Osteoblast (primary cell): Measurements from ENCODE around the gene SKAP1. TPM values are rescaled to one million over a fixed set of nuclear protein-coding genes. Genes with fewer than 3 reads are reported as not detected.

Experiments used
- DNase-seq: peaks from one replicate; pipeline ENCODE4 v3.0.0; 2011; ENCODE audit warnings: low spot score, mixed read lengths; ENCODE audit not compliant: insufficient read length; ENCODE audit errors: missing footprints
- H2AFZ ChIP-seq: 2 replicates; pipeline ENCODE4 v1.6.0; 2011; ENCODE audit warnings: mild to moderate bottlenecking, low read length
- H3K27ac ChIP-seq: 2 replicates; pipeline ENCODE4 v1.5.1; 2011; ENCODE audit warnings: mild to moderate bottlenecking, low read depth, low read length, moderate library complexity
- H3K27me3 ChIP-seq: 2 replicates; pipeline ENCODE4 v1.6.0; 2012; ENCODE audit warnings: mild to moderate bottlenecking, control low read depth, inconsistent platforms, low read length, moderate library complexity; ENCODE audit not compliant: insufficient read depth
- H3K36me3 ChIP-seq: 2 replicates; pipeline ENCODE4 v1.5.1; 2011; ENCODE audit warnings: mild to moderate bottlenecking, low read length, control low read depth, moderate library complexity; ENCODE audit not compliant: insufficient read depth
- H3K4me1 ChIP-seq: 2 replicates; pipeline ENCODE4 v1.5.1; 2011; ENCODE audit warnings: mild to moderate bottlenecking, low read length, control low read depth, moderate library complexity; ENCODE audit not compliant: insufficient read depth
- H3K4me2 ChIP-seq: 2 replicates; pipeline ENCODE4 v1.6.0; 2011; ENCODE audit warnings: mild to moderate bottlenecking, low read length; ENCODE audit not compliant: insufficient read depth
- H3K4me3 ChIP-seq: fragments of 200-600 bp; sonication (generic); 3 replicates; pipeline ENCODE4 v1.5.1; 2012; ENCODE audit warnings: mild to moderate bottlenecking, low read length, inconsistent platforms; ENCODE audit not compliant: insufficient read depth
- H3K79me2 ChIP-seq: 2 replicates; pipeline ENCODE4 v1.6.0; 2012; ENCODE audit warnings: mild to moderate bottlenecking, low read length, control low read depth, inconsistent platforms; ENCODE audit not compliant: insufficient read depth
- H3K9me3 ChIP-seq: 2 replicates; pipeline ENCODE4 v1.5.1; 2011; ENCODE audit warnings: low read depth, low read length, control low read depth
- H4K20me1 ChIP-seq: 2 replicates; pipeline ENCODE4 v1.6.0; 2012; ENCODE audit warnings: mild to moderate bottlenecking, low read length, control low read depth; ENCODE audit not compliant: insufficient read depth
- total RNA-seq: library from RNA; depleted of rRNA; stranded (reverse); fragments of >200 nt; gene quantifications from 2 replicates; pipeline ENCODE4 v1.2.3, GENCODE V29; 2012
- TF ChIP-seq, protein P1 (sequence below): IDR thresholded peaks from 2 replicates; pipeline ENCODE4 v1.5.1; 2011; ENCODE audit warnings: mild to moderate bottlenecking, low read depth, low read length, moderate library complexity; ENCODE audit errors: extremely low read depth

SKAP1 gene
- total RNA-seq, 1 donor: not detected

DNA sequence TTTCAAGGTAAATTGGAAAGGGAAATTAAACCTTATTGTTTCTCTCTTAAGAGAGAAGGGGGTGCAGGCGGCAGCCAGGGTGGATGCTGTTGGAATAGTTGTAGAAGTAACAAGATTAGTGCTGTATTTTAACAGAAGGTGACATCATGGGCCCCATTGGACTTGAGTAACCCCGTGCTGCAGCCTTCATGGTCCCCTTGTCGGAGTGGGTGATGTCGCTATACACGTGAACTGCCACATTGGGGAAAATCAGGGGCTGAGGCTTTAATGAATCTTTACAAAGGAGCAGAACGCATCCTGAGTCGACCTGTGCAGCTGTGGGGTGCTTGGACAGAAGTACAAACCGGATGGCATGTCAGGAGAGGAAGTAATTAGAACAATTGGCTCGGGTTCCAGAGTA, 319.3 kb downstream of the SKAP1 start:
- TF ChIP-seq, protein P1, sequence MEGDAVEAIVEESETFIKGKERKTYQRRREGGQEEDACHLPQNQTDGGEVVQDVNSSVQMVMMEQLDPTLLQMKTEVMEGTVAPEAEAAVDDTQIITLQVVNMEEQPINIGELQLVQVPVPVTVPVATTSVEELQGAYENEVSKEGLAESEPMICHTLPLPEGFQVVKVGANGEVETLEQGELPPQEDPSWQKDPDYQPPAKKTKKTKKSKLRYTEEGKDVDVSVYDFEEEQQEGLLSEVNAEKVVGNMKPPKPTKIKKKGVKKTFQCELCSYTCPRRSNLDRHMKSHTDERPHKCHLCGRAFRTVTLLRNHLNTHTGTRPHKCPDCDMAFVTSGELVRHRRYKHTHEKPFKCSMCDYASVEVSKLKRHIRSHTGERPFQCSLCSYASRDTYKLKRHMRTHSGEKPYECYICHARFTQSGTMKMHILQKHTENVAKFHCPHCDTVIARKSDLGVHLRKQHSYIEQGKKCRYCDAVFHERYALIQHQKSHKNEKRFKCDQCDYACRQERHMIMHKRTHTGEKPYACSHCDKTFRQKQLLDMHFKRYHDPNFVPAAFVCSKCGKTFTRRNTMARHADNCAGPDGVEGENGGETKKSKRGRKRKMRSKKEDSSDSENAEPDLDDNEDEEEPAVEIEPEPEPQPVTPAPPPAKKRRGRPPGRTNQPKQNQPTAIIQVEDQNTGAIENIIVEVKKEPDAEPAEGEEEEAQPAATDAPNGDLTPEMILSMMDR: no peak
- no peak for DNase-seq
- H3K36me3 ChIP-seq: peaks cover 12% of the 10 kb centered on the region
- no peak overlapping the region for H3K4me2 ChIP-seq
- no peak overlapping the region for H3K27ac ChIP-seq
- H3K79me2 ChIP-seq: peaks cover 58% of the 10 kb centered on the region
- no peak overlapping the region for H2AFZ ChIP-seq
- no peaks in the 10 kb centered on the region for H3K27me3 ChIP-seq
- H3K9me3 ChIP-seq: no peaks in the 10 kb centered on the region
- H3K4me1 ChIP-seq: peaks cover 15% of the 10 kb centered on the region
- H4K20me1 ChIP-seq: no peaks in the 10 kb centered on the region
- H3K4me3 ChIP-seq: no peak overlapping the region

DNA sequence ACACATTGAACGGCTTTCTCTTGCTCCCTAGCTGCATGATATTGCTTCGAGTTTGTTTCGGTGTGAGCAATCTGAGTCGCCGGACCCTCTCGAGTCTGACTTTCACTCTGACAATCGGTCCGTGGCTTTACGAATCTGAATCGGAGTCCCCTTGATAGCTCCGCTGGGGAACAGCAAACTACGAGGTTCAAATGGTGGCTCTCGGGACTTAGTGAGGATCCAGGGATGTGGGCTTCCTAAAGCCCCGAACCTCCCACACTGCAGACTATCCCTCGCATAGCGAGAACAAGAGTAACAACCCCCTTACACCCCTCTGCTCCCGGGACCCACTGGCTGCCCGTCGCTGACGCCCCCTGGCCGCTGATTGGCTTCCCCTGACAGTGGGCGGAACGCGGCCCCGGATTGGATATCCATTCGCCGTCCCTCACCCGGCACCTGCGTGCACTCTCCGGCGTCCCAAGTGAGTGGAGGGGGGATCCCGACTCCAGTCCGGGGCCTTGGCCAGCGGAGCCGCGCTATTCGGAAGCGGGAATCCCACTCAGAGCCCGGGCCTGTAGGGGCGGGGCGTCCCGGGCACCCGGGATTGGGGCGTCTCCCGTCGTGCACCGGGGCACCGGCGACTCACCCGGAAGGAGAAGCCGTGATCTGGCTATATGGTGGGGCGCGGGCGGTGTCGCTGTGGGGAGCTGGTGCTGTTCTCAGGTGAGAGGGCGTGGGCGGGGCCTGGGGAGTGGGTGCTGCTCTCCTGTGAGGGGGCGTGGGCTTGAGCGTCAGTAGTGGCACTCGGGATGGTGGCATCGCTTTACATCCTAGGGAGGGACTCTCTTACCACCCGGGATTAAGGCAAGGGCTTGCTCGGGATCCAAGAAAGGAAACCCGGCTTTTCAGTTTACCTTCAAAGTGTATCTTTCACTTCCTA, 322.6 kb downstream of the SKAP1 start, which contains the start of gene SNX11:
Gene SNX11 (plus strand): TSS at position 630 of the 919 bp plus-strand sequence. CDS start 4,278 bp downstream, outside the sequence.
- Histone ChIP-seq H3K36me3 (peaks cover 1% of the 10 kb centered on the region), H3K4me3 (peak within 1 kb of the TSS; percentile 98), H4K20me1 (no peaks in the 10 kb centered on the region), H3K27ac (peak within 1 kb of the TSS; percentile 59), H3K9me3 (no peaks in the 10 kb centered on the region), H3K27me3 (no peaks in the 10 kb centered on the region), H3K4me2 (peak within 1 kb of the TSS; percentile 86), H3K79me2 (peaks cover 48% of the 10 kb centered on the region), H2AFZ (peak within 1 kb of the TSS; percentile 100), H3K4me1 (peaks cover 15% of the 10 kb centered on the region)
- TF ChIP-seq, protein P1: no peak
- DNase-seq: peak; percentile 96

- TF ChIP-seq, protein P1: no peak
- peak overlapping the region; percentile 98 for H3K4me3 ChIP-seq
- no peaks in the 10 kb centered on the region for H3K27me3 ChIP-seq
- no peaks in the 10 kb centered on the region for H4K20me1 ChIP-seq
- H3K79me2 ChIP-seq: peaks cover 42% of the 10 kb centered on the region
- H3K27ac ChIP-seq: peak overlapping the region; percentile 59
- H3K36me3 ChIP-seq: no peaks in the 10 kb centered on the region
- H3K4me2 ChIP-seq: peak overlapping the region; percentile 86
- no peak for DNase-seq
- peak overlapping the region; percentile 100 for H2AFZ ChIP-seq
- peaks cover 15% of the 10 kb centered on the region for H3K4me1 ChIP-seq
- no peaks in the 10 kb centered on the region for H3K9me3 ChIP-seq
These were observed 323.2 kb downstream of the SKAP1 start for GRCh38 chr17:48106802-48107136.

DNA sequence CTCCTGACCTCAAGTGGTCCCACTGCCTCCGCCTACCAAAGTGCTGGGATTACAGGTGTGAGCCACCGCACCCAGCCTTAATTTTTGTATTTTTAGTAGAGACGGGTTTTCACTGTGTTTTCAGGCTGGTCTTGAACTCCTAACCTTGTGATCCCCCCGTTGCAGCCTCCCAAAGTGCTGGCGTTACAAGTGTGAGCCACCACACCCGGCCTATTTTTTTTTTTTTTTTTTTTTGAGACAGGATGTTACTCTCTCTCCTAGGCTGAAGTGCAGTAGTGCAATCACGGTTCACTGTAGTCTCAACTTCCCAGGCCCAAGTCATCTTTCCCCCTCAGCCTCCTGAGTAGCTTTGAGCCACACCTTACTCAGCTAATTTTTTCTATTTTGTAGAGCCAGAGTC, 325.6 kb downstream of the SKAP1 start:
- Histone ChIP-seq H3K4me3 (no peak overlapping the region), H3K36me3 (no peaks in the 10 kb centered on the region), H3K4me2 (no peak overlapping the region), H3K4me1 (peaks cover 18% of the 10 kb centered on the region), H2AFZ (no peak overlapping the region), H4K20me1 (no peaks in the 10 kb centered on the region), H3K9me3 (no peaks in the 10 kb centered on the region), H3K27ac (no peak overlapping the region), H3K27me3 (no peaks in the 10 kb centered on the region), H3K79me2 (peaks cover 35% of the 10 kb centered on the region)
- TF ChIP-seq, protein P1: no peak
- no peak for DNase-seq
